ENCODE measurements around the gene ZCCHC8. TPM values are rescaled to one million over a fixed set of nuclear protein-coding genes. Genes with fewer than 3 reads are reported as not detected.
"Not testable (repeated sequence)": the region's sequence is repeated elsewhere in the genome, so short reads cannot be mapped to it uniquely, and the experiment has no call there.

Gene ZCCHC8
- total RNA-seq, 2 donors from 2014 or later = 18.7 to 20.0 TPM

GRCh38 chr12:122483969-122484368 is 16.8 kb downstream of the ZCCHC8 start:
- ATAC-seq = no peak
- no peak for DNase-seq
- intact Hi-C loops (cut with DNase I, micrococcal nuclease) = no loop called here

DNA sequence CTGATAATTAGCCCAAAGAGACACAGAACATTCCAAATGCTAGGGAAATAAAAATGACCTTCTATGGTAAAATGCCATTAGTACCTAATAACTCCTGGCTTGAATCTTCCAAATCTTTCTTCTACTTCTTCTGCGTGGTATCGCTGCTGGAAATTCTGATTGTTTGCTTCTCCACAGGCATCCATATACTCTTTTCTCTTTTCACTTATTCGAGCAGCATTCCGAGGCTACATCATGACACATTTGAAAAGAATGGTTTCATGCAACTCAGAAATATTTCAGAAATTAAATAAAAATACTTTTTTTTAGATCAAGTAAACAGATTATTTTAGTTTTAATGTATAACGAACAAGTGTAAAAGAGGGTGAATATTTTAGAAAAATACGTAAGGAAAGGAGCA is 18.9 kb downstream of the ZCCHC8 start:
- DNase-seq = no peak
- intact Hi-C loops (cut with DNase I, micrococcal nuclease) = no loop called here
- ATAC-seq = no peak

- no peak for DNase-seq
Measured at GRCh38 chr12:122480753-122481152, 20.0 kb downstream of the ZCCHC8 start.

GRCh38 chr12:122474324-122474716 is 26.4 kb downstream of the ZCCHC8 start:
- DNase-seq = no peak
- no peak for ATAC-seq
- intact Hi-C loops (cut with DNase I, micrococcal nuclease) = loop anchor here (5.0 to 10.0 kb wide), 2 partner anchors 77 to 80 kb away; no protein-coding TSS in a partner anchor

More at GRCh38 chr12:122480753-122481152, 20.0 kb downstream of the ZCCHC8 start:
- no peak for ATAC-seq
- intact Hi-C loops (cut with DNase I, micrococcal nuclease) = no loop called here

GRCh38 chr12:122473543-122474323 is 27.0 kb downstream of the ZCCHC8 start:
- ATAC-seq (no peak), DNase-seq (no peak)
- intact Hi-C loops (cut with DNase I, micrococcal nuclease) = loop anchor here (5.0 to 10.0 kb wide), 2 partner anchors 76 to 79 kb away; no protein-coding TSS in a partner anchor

DNA sequence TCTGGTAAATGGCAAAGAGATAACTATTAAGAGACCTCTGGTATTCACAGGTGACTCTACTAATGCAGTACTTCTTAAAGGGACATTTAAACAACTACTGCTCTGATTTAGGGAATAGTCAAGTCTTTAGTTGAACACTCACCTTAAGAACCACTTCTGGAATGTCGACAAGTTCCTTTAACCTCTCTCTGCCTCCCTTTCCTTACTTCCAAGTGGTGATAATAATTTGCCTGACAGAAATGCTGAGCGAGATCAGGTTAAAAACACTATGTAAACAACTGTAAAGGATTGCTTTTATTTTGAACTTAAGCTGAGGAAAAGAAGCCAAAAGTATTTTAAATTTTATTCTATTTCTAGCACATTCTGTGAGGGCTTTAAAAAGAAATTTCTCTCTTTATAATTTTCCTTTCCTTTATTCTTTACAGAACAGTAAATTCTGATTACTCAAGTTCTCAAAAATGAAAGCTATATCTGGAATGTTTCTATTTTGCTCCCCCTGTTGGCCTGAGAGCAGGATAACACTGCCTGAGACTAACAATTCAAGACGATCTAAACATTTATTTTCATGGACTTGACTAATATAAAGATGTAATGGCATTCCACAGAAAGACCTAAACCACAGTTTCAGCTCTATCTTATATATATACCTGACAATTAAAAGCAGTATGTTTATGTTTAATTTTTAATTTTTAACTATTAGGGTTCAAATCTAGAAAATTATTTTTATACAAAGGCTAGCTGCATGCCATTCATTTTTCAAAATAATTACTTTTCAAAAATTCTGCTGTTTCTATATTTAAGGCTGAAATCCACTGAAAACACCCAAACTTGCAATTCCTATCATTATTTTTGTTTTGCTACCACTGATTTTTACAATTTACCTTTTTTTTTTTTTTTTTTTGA is 29.2 kb downstream of the ZCCHC8 start:
- intact Hi-C loops (cut with DNase I, micrococcal nuclease) = loop anchor here (5.0 to 10.0 kb wide), 2 partner anchors 74 to 77 kb away; no protein-coding TSS in a partner anchor
- ATAC-seq (peak; percentile 79), DNase-seq (no peak)

DNA sequence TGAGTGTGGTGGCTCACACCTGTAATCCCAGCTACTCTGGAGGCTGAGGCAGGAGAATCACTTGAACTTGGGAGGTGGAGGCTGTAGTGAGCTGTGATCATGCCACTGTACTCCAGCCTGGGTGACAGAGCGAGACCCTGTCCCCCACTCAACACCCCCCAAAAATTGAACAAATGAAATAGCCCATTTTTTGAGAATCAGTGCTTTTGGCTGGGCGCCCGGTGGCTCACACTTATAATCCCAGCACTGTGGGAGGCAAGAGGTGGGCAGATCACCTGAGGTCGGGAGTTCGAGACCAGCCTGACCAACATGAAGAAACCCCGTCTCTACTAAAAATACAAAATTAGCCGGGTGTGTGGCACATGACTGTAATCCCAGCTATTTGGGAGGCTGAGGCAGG is 30.2 kb downstream of the ZCCHC8 start:
- ATAC-seq, DNase-seq: not testable (repeated sequence)
- intact Hi-C loops (cut with DNase I, micrococcal nuclease) = loop anchor here (5.0 to 10.0 kb wide), 2 partner anchors 73 to 76 kb away; no protein-coding TSS in a partner anchor

GRCh38 chr12:122469856-122470255 is 30.9 kb downstream of the ZCCHC8 start:
- intact Hi-C loops (cut with DNase I, micrococcal nuclease) = loop anchor here (5.0 to 10.0 kb wide), 2 partner anchors 73 to 75 kb away; no protein-coding TSS in a partner anchor

DNA sequence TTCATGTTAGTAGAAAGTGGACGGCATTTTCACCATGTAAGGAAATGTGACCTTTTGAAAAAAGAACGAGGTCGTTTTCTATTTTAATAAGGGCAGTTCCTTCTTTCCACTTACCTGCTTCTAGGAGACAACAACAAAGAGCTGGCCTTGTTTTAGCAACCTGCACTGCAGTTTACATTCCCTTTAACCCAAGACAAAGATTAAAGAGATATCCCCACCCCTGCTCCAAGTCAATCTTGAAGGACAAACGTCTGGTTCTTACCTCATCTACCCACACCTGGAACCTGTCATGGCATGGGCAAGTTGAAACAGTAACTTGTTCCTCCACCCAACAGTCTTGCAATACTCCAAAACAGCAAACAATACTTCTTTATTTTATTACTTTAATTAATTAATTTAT is 32.7 kb downstream of the ZCCHC8 start:
- intact Hi-C loops (cut with DNase I, micrococcal nuclease) = no loop called here
- ATAC-seq = no peak
- no peak for DNase-seq

More at GRCh38 chr12:122469856-122470255, 30.9 kb downstream of the ZCCHC8 start:
- not testable (repeated sequence) for ATAC-seq, DNase-seq

GRCh38 chr12:122464317-122465042 is 36.3 kb downstream of the ZCCHC8 start:
- DNase-seq; intact Hi-C loops (cut with DNase I, micrococcal nuclease): not testable (repeated sequence)
- peak; percentile 78 for ATAC-seq

- ATAC-seq = no peak
- DNase-seq = no peak
- intact Hi-C loops (cut with DNase I, micrococcal nuclease) = no loop called here
Measured at GRCh38 chr12:122460641-122461040, 40.1 kb downstream of the ZCCHC8 start.

GRCh38 chr12:122460061-122460460 is 40.7 kb downstream of the ZCCHC8 start:
- intact Hi-C loops (cut with DNase I, micrococcal nuclease) = no loop called here
- ATAC-seq (no peak), DNase-seq (no peak)

DNA sequence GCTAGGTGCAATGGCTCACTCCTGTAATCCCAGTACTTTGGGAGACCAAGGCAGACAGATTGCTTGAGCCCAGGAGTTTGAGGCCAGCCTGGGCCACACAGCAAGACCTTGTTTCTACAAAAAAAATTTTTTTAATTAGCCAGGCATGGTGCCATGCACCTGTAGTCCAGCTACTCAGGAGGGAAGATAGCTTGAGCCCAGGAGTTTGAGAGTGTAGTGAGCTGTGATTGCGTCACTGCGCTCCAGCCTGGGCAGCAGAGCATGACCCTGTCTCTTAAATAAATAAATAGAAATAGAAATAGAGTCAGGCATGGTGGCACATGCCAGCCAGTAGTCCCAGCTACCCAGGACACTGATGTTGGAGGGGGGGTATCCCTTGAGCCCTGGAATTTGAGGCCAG is 41.5 kb downstream of the ZCCHC8 start:
- intact Hi-C loops (cut with DNase I, micrococcal nuclease) = no loop called here
- ATAC-seq (no peak), DNase-seq (no peak)

GRCh38 chr12:122458105-122459035 is 42.4 kb downstream of the ZCCHC8 start:
- intact Hi-C loops (cut with DNase I, micrococcal nuclease) = no loop called here
- ATAC-seq (no peak), DNase-seq (no peak)

GRCh38 chr12:122457627-122458026 is 43.1 kb downstream of the ZCCHC8 start:
- no peak for DNase-seq
- intact Hi-C loops (cut with DNase I, micrococcal nuclease) = no loop called here
- ATAC-seq = no peak

GRCh38 chr12:122454739-122455138 is 46.0 kb downstream of the ZCCHC8 start:
- intact Hi-C loops (cut with DNase I, micrococcal nuclease) = no loop called here
- no peak for DNase-seq

GRCh38 chr12:122454250-122454721 is 46.4 kb downstream of the ZCCHC8 start:
- DNase-seq = no peak
- intact Hi-C loops (cut with DNase I, micrococcal nuclease) = no loop called here
- no peak for ATAC-seq

More at GRCh38 chr12:122454739-122455138, 46.0 kb downstream of the ZCCHC8 start:
- no peak for ATAC-seq

Data from left colon (tissue), 2 donors.